H7 (cell line): ENCODE results near the gene IRF2BP1. TPM values are rescaled to one million over a fixed set of nuclear protein-coding genes. Genes with fewer than 3 reads are reported as not detected.

Experiments used
- DNase-seq: peaks from one replicate; pipeline ENCODE4 v3.0.0; 2012
- H3K27me3 ChIP-seq: 2 replicates; pipeline ENCODE4 v1.6.0; 2011; ENCODE audit warnings: mild to moderate bottlenecking, low read length; ENCODE audit not compliant: control insufficient read depth, insufficient read depth
- H3K36me3 ChIP-seq: replicated peaks from 2 replicates; pipeline ENCODE4 v1.5.1; 2011; ENCODE audit warnings: low read length; ENCODE audit not compliant: control insufficient read depth, insufficient read depth
- H3K4me3 ChIP-seq: 2 replicates; pipeline ENCODE4 v1.5.1; 2011; ENCODE audit warnings: low read depth, mild to moderate bottlenecking, control low read depth, low read length, moderate library complexity; ENCODE audit not compliant: insufficient read depth
- total RNA-seq: library from RNA; depleted of rRNA; stranded (reverse); fragments of >200 nt; shearing (Covaris generic); gene quantifications from 2 replicates; pipeline ENCODE4 v1.2.3, GENCODE V29; 2014

Gene IRF2BP1
- total RNA-seq, 1 experiment from 2014 or later = 45.2 TPM

GRCh38 chr19:45864629-45865082 lies 21.3 kb downstream of the IRF2BP1 start:
- no peak for DNase-seq

GRCh38 chr19:45863840-45864628 lies 21.9 kb downstream of the IRF2BP1 start, which contains the start of gene FOXA3:
TSS of gene FOXA3 (plus strand) at chr19:45864326. CDS start at chr19:45864457, 131 bp downstream.
- H3K36me3 ChIP-seq = no peaks in the 10 kb centered on the region; the same call in 1 of the 2 replicates
- H3K4me3 ChIP-seq = peak within 1 kb of the TSS; percentile 78
- DNase-seq = peak; percentile 98
- no peaks in the 10 kb centered on the region; the same call in 1 of the 2 replicates for H3K27me3 ChIP-seq

More at GRCh38 chr19:45864629-45865082, 21.3 kb downstream of the IRF2BP1 start:
- Histone ChIP-seq H3K27me3 (no peaks in the 10 kb centered on the region; the same call in 1 of the 2 replicates), H3K4me3 (peak overlapping the region; percentile 78), H3K36me3 (no peaks in the 10 kb centered on the region; the same call in 1 of the 2 replicates)

- Histone ChIP-seq H3K27me3 (no peaks in the 10 kb centered on the region; the same call in 1 of the 2 replicates), H3K4me3 (peak overlapping the region; percentile 78), H3K36me3 (peaks cover 1% of the 10 kb centered on the region)
- DNase-seq = no peak
Measured at GRCh38 chr19:45863335-45863839, 22.6 kb downstream of the IRF2BP1 start.

- DNase-seq = peak; percentile 100
- H3K36me3 ChIP-seq = peaks cover 1% of the 10 kb centered on the region
- peak within 1 kb of the TSS; percentile 99 for H3K4me3 ChIP-seq
- no peaks in the 10 kb centered on the region; the same call in 1 of the 2 replicates for H3K27me3 ChIP-seq
Measured at GRCh38 chr19:45862564-45863334, 23.2 kb downstream of the IRF2BP1 start, which contains the start of gene SYMPK. TSS of gene SYMPK (minus strand) at chr19:45863147. CDS start at chr19:45854495, 8,652 bp downstream.

GRCh38 chr19:45862271-45862563 lies 23.7 kb downstream of the IRF2BP1 start:
- Histone ChIP-seq H3K36me3 (peaks cover 1% of the 10 kb centered on the region), H3K27me3 (no peaks in the 10 kb centered on the region; the same call in 1 of the 2 replicates), H3K4me3 (peak overlapping the region; percentile 99)
- no peak for DNase-seq

- DNase-seq = no peak
- Histone ChIP-seq H3K27me3 (no peaks in the 10 kb centered on the region; the same call in 1 of the 2 replicates), H3K36me3 (peaks cover 1% of the 10 kb centered on the region), H3K4me3 (no peak overlapping the region)
Measured at GRCh38 chr19:45860359-45861259, 25.3 kb downstream of the IRF2BP1 start.

- Histone ChIP-seq H3K4me3 (no peak overlapping the region), H3K27me3 (no peaks in the 10 kb centered on the region), H3K36me3 (peaks cover 35% of the 10 kb centered on the region)
- DNase-seq = peak; percentile 22
Measured at GRCh38 chr19:45854167-45854778, 31.7 kb downstream of the IRF2BP1 start.

- peak; percentile 22 for DNase-seq
- no peaks in the 10 kb centered on the region for H3K27me3 ChIP-seq
- no peak overlapping the region for H3K4me3 ChIP-seq
- peaks cover 43% of the 10 kb centered on the region for H3K36me3 ChIP-seq
Measured at GRCh38 chr19:45852983-45853382, 33.0 kb downstream of the IRF2BP1 start.

- DNase-seq = peak; percentile 19
- H3K4me3 ChIP-seq = no peak overlapping the region
Measured at GRCh38 chr19:45852145-45852750, 33.7 kb downstream of the IRF2BP1 start.

GRCh38 chr19:45848922-45849321 lies 37.0 kb downstream of the IRF2BP1 start:
- Histone ChIP-seq H3K36me3 (peaks cover 56% of the 10 kb centered on the region), H3K4me3 (no peak overlapping the region), H3K27me3 (no peaks in the 10 kb centered on the region)
- peak; percentile 65 for DNase-seq

More at GRCh38 chr19:45852145-45852750, 33.7 kb downstream of the IRF2BP1 start:
- Histone ChIP-seq H3K36me3 (peaks cover 50% of the 10 kb centered on the region), H3K27me3 (no peaks in the 10 kb centered on the region)

- Histone ChIP-seq H3K4me3 (no peak overlapping the region), H3K27me3 (no peaks in the 10 kb centered on the region), H3K36me3 (peaks cover 58% of the 10 kb centered on the region)
- peak; percentile 9 for DNase-seq
Measured at GRCh38 chr19:45847663-45848062, 38.3 kb downstream of the IRF2BP1 start.

- no peak for DNase-seq
- peaks cover 41% of the 10 kb centered on the region for H3K36me3 ChIP-seq
Measured at GRCh38 chr19:45842198-45842597, 43.7 kb downstream of the IRF2BP1 start.

GRCh38 chr19:45834970-45835369 lies 51.0 kb downstream of the IRF2BP1 start:
- no peak for DNase-seq
- no peak overlapping the region for H3K4me3 ChIP-seq
- H3K36me3 ChIP-seq = peaks cover 42% of the 10 kb centered on the region
- no peaks in the 10 kb centered on the region for H3K27me3 ChIP-seq

More at GRCh38 chr19:45842198-45842597, 43.7 kb downstream of the IRF2BP1 start:
- Histone ChIP-seq H3K4me3 (no peak overlapping the region), H3K27me3 (no peaks in the 10 kb centered on the region)
